Upper lobe of left lung (tissue), 4 donors: ENCODE measurements around the gene ACTG1.

Experiments used
- CTCF ChIP-seq, 6 experiments: fragments of 450-650 bp in 4 of 6; fragments of 200-600 bp in 2 of 6; sonication (generic) in 2 of 6; IDR thresholded peaks; one replicate each; pipeline ENCODE4 v1.5.1; 2016 to 2019; ENCODE audit warnings: antibody characterized with exemption in 6 of 6
- EP300 ChIP-seq, 4 donors: sonication (generic); formaldehyde crosslinking; IDR thresholded peaks; one replicate each; pipeline ENCODE4 v1.5.1; 2017; ENCODE audit warnings: antibody characterized with exemption in 4 of 4, control low read depth in 2 of 4
- POLR2A ChIP-seq, 4 donors: fragments of 450-650 bp; IDR thresholded peaks; one replicate each; pipeline ENCODE4 v1.5.1; 2016 to 2017; ENCODE audit warnings: antibody characterized with exemption in 4 of 4, mild to moderate bottlenecking in 2 of 4
- POLR2AphosphoS5 ChIP-seq, 2 donors: sonication (generic); formaldehyde crosslinking; IDR thresholded peaks; one replicate each; pipeline ENCODE4 v1.5.1; 2017; ENCODE audit warnings: antibody characterized with exemption in 2 of 2

- no peak for TF ChIP-seq CTCF (IDR thresholded peaks at IDR 0.05)
- no peak for TF ChIP-seq POLR2A (IDR thresholded peaks at IDR 0.05)
- no peak for TF ChIP-seq POLR2AphosphoS5 (IDR thresholded peaks at IDR 0.05)
- no peak for TF ChIP-seq EP300 (IDR thresholded peaks at IDR 0.05)
Observed at GRCh38 chr17:81481073-81481799, 31.4 kb downstream of the ACTG1 start.
